Measurements from ENCODE around the gene ALKBH6.
"Not testable (repeated sequence)": the region's sequence is repeated elsewhere in the genome, so short reads cannot be mapped to it uniquely, and the experiment has no call there.

ALKBH6 gene

DNA sequence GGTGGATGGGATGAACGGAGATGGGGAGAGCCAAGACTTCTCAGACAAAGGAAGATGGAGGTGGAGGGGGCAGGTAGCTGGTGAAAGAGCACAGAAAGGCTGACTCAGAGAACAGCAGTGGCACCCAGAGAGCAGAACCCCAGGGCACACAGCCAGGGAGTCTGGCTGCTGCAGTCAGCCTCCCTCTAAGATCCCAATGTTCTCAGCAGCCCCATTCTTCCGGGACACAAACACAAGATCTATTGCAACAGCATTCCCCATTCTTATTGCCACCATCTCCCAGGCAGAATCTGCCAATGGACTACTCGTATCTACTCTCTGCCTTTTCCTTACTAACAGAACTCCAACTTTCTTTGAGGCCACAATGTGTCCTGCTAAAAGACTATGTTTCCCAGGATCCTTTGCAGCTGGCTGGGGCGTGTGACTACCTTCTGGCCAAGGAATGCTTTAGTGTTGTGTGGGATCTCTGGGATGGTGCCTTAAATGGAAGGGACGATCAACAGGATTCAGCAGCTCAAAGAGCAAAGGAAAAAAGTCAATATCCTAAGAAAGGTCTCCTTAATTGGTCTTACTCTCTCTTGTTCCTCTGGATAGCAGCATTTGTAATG is 32.5 kb upstream of the ALKBH6 start:
- Histone ChIP-seq H3K9me3 (ENCODE audit: insufficient read depth, low read length) (no peaks in the 10 kb centered on the region), H3K27ac (ENCODE audit: low read length) (no peak overlapping the region), H3K4me2 (ENCODE audit: low read length) (no peak overlapping the region), H3K79me2 (ENCODE audit: low read length) (no peaks in the 10 kb centered on the region), H3K4me1 (ENCODE audit: low read length) (no peaks in the 10 kb centered on the region), H3K27me3 (ENCODE audit: low read depth, low read length) (no peaks in the 10 kb centered on the region), H3K36me3 (replicated peaks; ENCODE audit: low read depth, low read length) (peaks cover 4% of the 10 kb centered on the region), H4K20me1 (ENCODE audit: insufficient read depth, low read length) (no peaks in the 10 kb centered on the region), H3K9ac (ENCODE audit: low read length) (no peak overlapping the region), H3K4me3 (ENCODE audit: low read length) (no peak overlapping the region), H2AFZ (ENCODE audit: low read depth, low read length) (no peak overlapping the region)
- no peak for TF ChIP-seq EZH2phosphoT487 (IDR thresholded peaks at IDR 0.05; ENCODE audit: low read depth)
- TF ChIP-seq, protein P1, sequence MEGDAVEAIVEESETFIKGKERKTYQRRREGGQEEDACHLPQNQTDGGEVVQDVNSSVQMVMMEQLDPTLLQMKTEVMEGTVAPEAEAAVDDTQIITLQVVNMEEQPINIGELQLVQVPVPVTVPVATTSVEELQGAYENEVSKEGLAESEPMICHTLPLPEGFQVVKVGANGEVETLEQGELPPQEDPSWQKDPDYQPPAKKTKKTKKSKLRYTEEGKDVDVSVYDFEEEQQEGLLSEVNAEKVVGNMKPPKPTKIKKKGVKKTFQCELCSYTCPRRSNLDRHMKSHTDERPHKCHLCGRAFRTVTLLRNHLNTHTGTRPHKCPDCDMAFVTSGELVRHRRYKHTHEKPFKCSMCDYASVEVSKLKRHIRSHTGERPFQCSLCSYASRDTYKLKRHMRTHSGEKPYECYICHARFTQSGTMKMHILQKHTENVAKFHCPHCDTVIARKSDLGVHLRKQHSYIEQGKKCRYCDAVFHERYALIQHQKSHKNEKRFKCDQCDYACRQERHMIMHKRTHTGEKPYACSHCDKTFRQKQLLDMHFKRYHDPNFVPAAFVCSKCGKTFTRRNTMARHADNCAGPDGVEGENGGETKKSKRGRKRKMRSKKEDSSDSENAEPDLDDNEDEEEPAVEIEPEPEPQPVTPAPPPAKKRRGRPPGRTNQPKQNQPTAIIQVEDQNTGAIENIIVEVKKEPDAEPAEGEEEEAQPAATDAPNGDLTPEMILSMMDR (IDR thresholded peaks at IDR 0.05; ENCODE audit: low read depth, low read length): no peak

DNA sequence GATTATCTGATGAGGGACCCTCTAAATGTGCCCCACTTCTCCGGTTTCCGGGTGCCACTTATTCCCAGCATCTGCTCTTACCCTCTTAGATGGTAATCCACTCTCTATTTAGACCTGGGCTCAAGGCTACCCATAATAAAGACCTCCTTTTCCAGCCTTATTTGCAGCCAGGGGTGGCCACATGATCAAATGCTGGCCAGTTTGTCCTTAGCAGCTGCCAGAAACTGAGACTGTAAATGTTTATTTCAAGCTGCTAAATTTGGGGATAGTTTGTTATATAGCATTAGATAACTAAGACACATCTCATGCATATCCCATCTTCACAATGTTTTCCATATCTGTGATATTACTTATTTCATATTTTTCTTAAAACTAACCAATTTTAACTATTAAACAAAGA is 29.9 kb upstream of the ALKBH6 start:
- no peaks in the 10 kb centered on the region for H4K20me1 ChIP-seq (ENCODE audit: insufficient read depth, low read length)
- H3K4me1 ChIP-seq (ENCODE audit: low read length): no peaks in the 10 kb centered on the region
- no peak overlapping the region for H3K4me3 ChIP-seq (ENCODE audit: low read length)
- H3K36me3 ChIP-seq (replicated peaks; ENCODE audit: low read depth, low read length): peaks cover 4% of the 10 kb centered on the region
- H3K9ac ChIP-seq (ENCODE audit: low read length): no peak overlapping the region
- no peak overlapping the region for H3K27ac ChIP-seq (ENCODE audit: low read length)
- H3K79me2 ChIP-seq (ENCODE audit: low read length): no peaks in the 10 kb centered on the region
- TF ChIP-seq, protein P1 (IDR thresholded peaks at IDR 0.05; ENCODE audit: low read depth, low read length): no peak
- no peak for TF ChIP-seq EZH2phosphoT487 (IDR thresholded peaks at IDR 0.05; ENCODE audit: low read depth)
- H3K27me3 ChIP-seq (ENCODE audit: low read depth, low read length): no peaks in the 10 kb centered on the region
- no peak overlapping the region for H2AFZ ChIP-seq (ENCODE audit: low read depth, low read length)
- H3K4me2 ChIP-seq (ENCODE audit: low read length): no peak overlapping the region
- no peaks in the 10 kb centered on the region for H3K9me3 ChIP-seq (ENCODE audit: insufficient read depth, low read length)

DNA sequence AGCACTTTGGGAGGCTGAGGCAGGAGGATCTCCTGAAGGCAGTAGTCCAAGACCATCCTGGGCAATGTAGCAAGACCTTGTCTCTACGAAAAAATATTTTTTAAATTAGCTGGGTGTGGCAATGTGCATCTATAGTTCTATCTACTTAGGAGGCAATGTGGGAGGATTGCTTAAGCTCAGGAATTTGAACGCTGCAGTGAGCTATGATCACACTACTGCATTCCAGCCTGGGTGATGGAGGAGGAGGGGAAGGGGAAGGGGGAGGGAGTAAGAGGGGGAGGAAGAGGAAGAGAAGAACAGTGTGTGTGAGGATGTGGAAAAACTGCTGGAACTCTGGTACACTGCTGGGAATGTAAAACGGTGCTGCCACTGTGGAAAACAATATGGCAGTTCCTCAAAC is 27.8 kb upstream of the ALKBH6 start:
- H4K20me1 ChIP-seq (ENCODE audit: insufficient read depth, low read length): no peaks in the 10 kb centered on the region
- H3K4me2 ChIP-seq (ENCODE audit: low read length): no peak overlapping the region
- TF ChIP-seq, protein P1 (IDR thresholded peaks at IDR 0.05; ENCODE audit: low read depth, low read length): no peak
- TF ChIP-seq EZH2phosphoT487 (IDR thresholded peaks at IDR 0.05; ENCODE audit: low read depth): no peak
- no peaks in the 10 kb centered on the region for H3K27me3 ChIP-seq (ENCODE audit: low read depth, low read length)
- H3K4me1 ChIP-seq (ENCODE audit: low read length): no peaks in the 10 kb centered on the region
- H3K9me3 ChIP-seq (ENCODE audit: insufficient read depth, low read length): no peaks in the 10 kb centered on the region
- H3K79me2 ChIP-seq (ENCODE audit: low read length): no peaks in the 10 kb centered on the region
- no peak overlapping the region for H3K4me3 ChIP-seq (ENCODE audit: low read length)
- H3K9ac ChIP-seq (ENCODE audit: low read length): no peak overlapping the region
- no peak overlapping the region for H2AFZ ChIP-seq (ENCODE audit: low read depth, low read length)
- no peak overlapping the region for H3K27ac ChIP-seq (ENCODE audit: low read length)
- peaks cover 4% of the 10 kb centered on the region for H3K36me3 ChIP-seq (replicated peaks; ENCODE audit: low read depth, low read length)

DNA sequence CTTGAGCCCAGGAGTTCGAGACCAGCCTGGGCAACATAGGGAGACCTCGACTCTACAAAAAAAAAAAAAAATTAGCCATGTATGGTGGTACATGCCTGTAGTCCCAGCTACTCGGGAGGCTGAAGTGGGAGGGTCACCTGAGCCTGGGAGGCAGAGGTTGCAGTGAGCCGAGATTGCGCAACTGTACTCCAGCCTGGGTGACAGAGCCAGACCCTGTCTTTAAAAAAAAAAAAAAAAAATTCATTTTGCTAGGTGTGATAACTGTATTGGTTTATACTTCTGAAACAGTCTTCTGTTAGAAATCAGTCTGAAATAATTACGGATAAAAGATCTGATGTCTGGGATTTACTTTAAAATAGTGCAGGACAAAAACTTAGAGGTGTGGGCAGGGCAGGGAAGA is 27.1 kb upstream of the ALKBH6 start:
- H3K4me1 ChIP-seq (ENCODE audit: low read length); H3K4me2 ChIP-seq (ENCODE audit: low read length); H3K27ac ChIP-seq (ENCODE audit: low read length): not testable (repeated sequence)

More for the DNA sequence above, 27.1 kb upstream of the ALKBH6 start:
- not testable (repeated sequence) for H4K20me1 ChIP-seq (ENCODE audit: insufficient read depth, low read length); H3K9me3 ChIP-seq (ENCODE audit: insufficient read depth, low read length); H3K36me3 ChIP-seq (replicated peaks; ENCODE audit: low read depth, low read length); H3K27me3 ChIP-seq (ENCODE audit: low read depth, low read length); H3K9ac ChIP-seq (ENCODE audit: low read length); H3K4me3 ChIP-seq (ENCODE audit: low read length); H3K79me2 ChIP-seq (ENCODE audit: low read length); H2AFZ ChIP-seq (ENCODE audit: low read depth, low read length)

Data from OCI-LY3 (cell line).